A549 (cell line): ENCODE results near the gene TRAF7. TPM values are rescaled to one million over a fixed set of nuclear protein-coding genes. Genes with fewer than 3 reads are reported as not detected.
A peak's percentile ranks its signal among the peaks of the same experiment; 100 is the strongest.

Experiments used
- ATAC-seq, 2 experiments: fragments of 200-7000 bp in 1 of 2; fragments of >200 bp in 1 of 2; cut with Nextera tagmentation in 1 of 2; cut with Tn5 transposase in 1 of 2; 3 replicates each; pipeline versions ENCODE4 v1.8.0 to v1.9.1; 2018 to 2020; ENCODE audit warnings: mild to moderate bottlenecking in 1 of 2, moderate library complexity in 1 of 2
- CTCF ChIA-PET: fragments of 300-600 bp; sonication (Branson Sonifier 250); formaldehyde crosslinking; extraction: SDS; loops from one replicate; lab custom pipeline; 2021; ENCODE audit warnings: antibody characterized with exemption, inconsistent platforms; lab: Yijun Ruan, JAX
- POLR2A ChIA-PET: fragments of 350-600 bp; formaldehyde crosslinking; extraction: SDS; loops from one replicate; lab custom pipeline; 2021; ENCODE audit warnings: antibody characterized with exemption, inconsistent platforms; lab: Yijun Ruan, JAX
- DNase-seq, 2 experiments: peaks; one replicate each; pipeline versions ENCODE4 v3.0.0 to v3.0.0-alpha.2; 2011 to 2016; ENCODE audit warnings: low read depth in 1 of 2, low spot score in 1 of 2
- FAIRE-seq: peaks from 2 replicates; lab custom pipeline; 2011; peaks lifted over from hg19 to GRCh38; lab: Jason Lieb, UNC
- H3K27ac ChIP-seq, 2 experiments: fragments of >200 bp; sonication (Bioruptor Twin); formaldehyde crosslinking; 3 replicates each; pipeline ENCODE4 v1.5.1; 2016 to 2017
- H3K4me1 ChIP-seq: fragments of >200 bp; sonication (Bioruptor Twin); formaldehyde crosslinking; 3 replicates; pipeline ENCODE4 v1.6.1; 2016
- H3K4me2 ChIP-seq: fragments of >200 bp; sonication (Bioruptor Twin); formaldehyde crosslinking; 3 replicates; pipeline ENCODE4 v1.6.1; 2016
- H3K4me3 ChIP-seq: fragments of >200 bp; sonication (Bioruptor Twin); formaldehyde crosslinking; 3 replicates; pipeline ENCODE4 v1.5.1; 2016
- H3K9me3 ChIP-seq: fragments of >200 bp; sonication (Bioruptor Twin); formaldehyde crosslinking; 3 replicates; pipeline ENCODE4 v1.6.1; 2016
- ATOH8 ChIP-seq: fragments of 250-450 bp; sonication (Bioruptor Pico); IDR thresholded peaks from 2 replicates; pipeline ENCODE4 v1.5.0; 2020; ENCODE audit warnings: low read depth, mild to moderate bottlenecking, moderate library complexity
- CHD2 ChIP-seq: fragments of 150-350 bp; IDR thresholded peaks from 2 replicates; pipeline ENCODE4 v1.6.1; 2014; ENCODE audit warnings: low read length; ENCODE audit not compliant: partially characterized antibody
- ESRRA ChIP-seq: fragments of 150-350 bp; IDR thresholded peaks from 2 replicates; pipeline ENCODE4 v1.6.1; 2014; ENCODE audit warnings: mild to moderate bottlenecking, low read length, borderline replicate concordance
- FOSL2 ChIP-seq, 2 experiments: fragments of 450-650 bp in 1 of 2; fragments of >200 bp in 1 of 2; sonication (Bioruptor Twin) in 1 of 2; formaldehyde crosslinking; IDR thresholded peaks; 2 replicates each; pipeline versions ENCODE4 v1.5.0 to v1.6.1; 2016 to 2020; ENCODE audit warnings: mild to moderate bottlenecking in 1 of 2, moderate library complexity in 1 of 2
- GATA3 ChIP-seq: IDR thresholded peaks from 2 replicates; pipeline ENCODE4 v1.6.1; 2012; ENCODE audit warnings: borderline replicate concordance
- HDAC2 ChIP-seq: fragments of 200-600 bp; sonication (generic); IDR thresholded peaks from 2 replicates; pipeline ENCODE4 v1.6.1; 2016
- HES2 ChIP-seq: fragments of >200 bp; sonication (Bioruptor Twin); formaldehyde crosslinking; IDR thresholded peaks from 2 replicates; pipeline ENCODE4 v1.6.1; 2016
- HEYL ChIP-seq: fragments of 250-450 bp; sonication (Bioruptor Pico); IDR thresholded peaks from 2 replicates; pipeline ENCODE4 v1.8.0; 2021; ENCODE audit warnings: mild to moderate bottlenecking, moderate library complexity
- MAZ ChIP-seq: fragments of 150-350 bp; IDR thresholded peaks from 2 replicates; pipeline ENCODE4 v1.6.1; 2014; ENCODE audit warnings: antibody characterized with exemption, low read depth, low read length, borderline replicate concordance
- POLR2A ChIP-seq: IDR thresholded peaks from 2 replicates; pipeline ENCODE4 v1.6.1; 2012; ENCODE audit warnings: mild to moderate bottlenecking, low read length
- POLR2AphosphoS2 ChIP-seq: conservative IDR thresholded peaks from 2 replicates; pipeline ENCODE4 v1.6.1; 2012; ENCODE audit warnings: low read length, improper control_type of control experiment, inconsistent platforms
- RCOR1 ChIP-seq: fragments of 150-350 bp; IDR thresholded peaks from 2 replicates; pipeline ENCODE4 v1.6.1; 2014; ENCODE audit warnings: antibody characterized with exemption, low read length, low read depth
- RFX5 ChIP-seq: fragments of 450-650 bp; IDR thresholded peaks from 2 replicates; pipeline ENCODE4 v1.7.1; 2014; ENCODE audit warnings: antibody characterized with exemption, mild to moderate bottlenecking, moderate library complexity
- TFCP2L1 ChIP-seq: fragments of 250-450 bp; sonication (Bioruptor Pico); IDR thresholded peaks from 2 replicates; pipeline ENCODE4 v1.5.0; 2021; ENCODE audit warnings: mild to moderate bottlenecking
- ZNF302 ChIP-seq: fragments of 250-450 bp; sonication (Bioruptor Pico); IDR thresholded peaks from 2 replicates; pipeline ENCODE4 v1.9.0; 2021; ENCODE audit warnings: inconsistent platforms, mild to moderate bottlenecking, moderate library complexity
- WGBS: methylation state at CpG from one replicate; pipeline ENCODE4 v1.1.6; 2017; ENCODE audit errors: missing lambda C conversion rate; 5-methylcytosine and 5-hydroxymethylcytosine counted together
- polyA plus RNA-seq, 4 experiments: library from polyadenylated mRNA; depleted of rRNA in 3 of 4; stranded (reverse); fragments of >200 nt; fragmentation: RNase III in 1 of 4; extraction: RNeasy Plus Mini Kit Qiagen cat#74134 plus additional on column Dnase treatment in 1 of 4; gene quantifications; 2 replicates in 3 of 4; 3 replicates in 1 of 4; pipeline ENCODE4 v1.2.3, GENCODE V29; 2011 to 2017
- TF ChIP-seq, protein P1 (sequence below): fragments of 250-450 bp; sonication (Bioruptor Pico); IDR thresholded peaks from 2 replicates; pipeline ENCODE4 v1.5.0; 2021; ENCODE audit warnings: mild to moderate bottlenecking, moderate library complexity, borderline replicate concordance
- TF ChIP-seq, protein P2 (sequence below): fragments of >200 bp; sonication (Bioruptor Twin); formaldehyde crosslinking; IDR thresholded peaks from 3 replicates; pipeline ENCODE4 v1.5.1; 2016
- TF ChIP-seq, protein P3 (sequence below): fragments of 150-350 bp; IDR thresholded peaks from 2 replicates; pipeline ENCODE4 v1.6.1; 2014; ENCODE audit warnings: low read depth, mild to moderate bottlenecking, low read length

TRAF7 gene
- polyA plus RNA-seq, 2 of the 4 experiments (the other 2 are of a cell fraction): 31.9 to 50.0 TPM

GRCh38 chr16:2196981-2197511 is 41.5 kb downstream of the TRAF7 start:
- Histone ChIP-seq H3K9me3 (no peaks in the 10 kb centered on the region), H3K4me2 (peak overlapping the region; percentile 97), H3K4me3 (peak overlapping the region; percentile 58), H3K4me1 (peaks cover 18% of the 10 kb centered on the region), H3K27ac (peak overlapping the region; percentile 54 to 86; a peak in 4 of 6 replicates)
- ATAC-seq (no peak), FAIRE-seq (no peak), DNase-seq (no peak)
- 77% methylated on average over 16 of the region's 32 CpGs for WGBS
- no peak for TF ChIP-seq CHD2
- TF ChIP-seq, protein P1, sequence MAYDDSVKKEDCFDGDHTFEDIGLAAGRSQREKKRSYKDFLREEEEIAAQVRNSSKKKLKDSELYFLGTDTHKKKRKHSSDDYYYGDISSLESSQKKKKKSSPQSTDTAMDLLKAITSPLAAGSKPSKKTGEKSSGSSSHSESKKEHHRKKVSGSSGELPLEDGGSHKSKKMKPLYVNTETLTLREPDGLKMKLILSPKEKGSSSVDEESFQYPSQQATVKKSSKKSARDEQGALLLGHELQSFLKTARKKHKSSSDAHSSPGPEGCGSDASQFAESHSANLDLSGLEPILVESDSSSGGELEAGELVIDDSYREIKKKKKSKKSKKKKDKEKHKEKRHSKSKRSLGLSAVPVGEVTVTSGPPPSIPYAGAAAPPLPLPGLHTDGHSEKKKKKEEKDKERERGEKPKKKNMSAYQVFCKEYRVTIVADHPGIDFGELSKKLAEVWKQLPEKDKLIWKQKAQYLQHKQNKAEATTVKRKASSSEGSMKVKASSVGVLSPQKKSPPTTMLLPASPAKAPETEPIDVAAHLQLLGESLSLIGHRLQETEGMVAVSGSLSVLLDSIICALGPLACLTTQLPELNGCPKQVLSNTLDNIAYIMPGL (CRISPR knock-in tag): no peak
- no peak for TF ChIP-seq GATA3
- no peak for TF ChIP-seq HEYL (CRISPR knock-in tag)
- no peak for TF ChIP-seq ATOH8 (CRISPR knock-in tag)
- TF ChIP-seq ESRRA: no peak
- TF ChIP-seq HDAC2: no peak
- no peak for TF ChIP-seq MAZ
- TF ChIP-seq, protein P2, sequence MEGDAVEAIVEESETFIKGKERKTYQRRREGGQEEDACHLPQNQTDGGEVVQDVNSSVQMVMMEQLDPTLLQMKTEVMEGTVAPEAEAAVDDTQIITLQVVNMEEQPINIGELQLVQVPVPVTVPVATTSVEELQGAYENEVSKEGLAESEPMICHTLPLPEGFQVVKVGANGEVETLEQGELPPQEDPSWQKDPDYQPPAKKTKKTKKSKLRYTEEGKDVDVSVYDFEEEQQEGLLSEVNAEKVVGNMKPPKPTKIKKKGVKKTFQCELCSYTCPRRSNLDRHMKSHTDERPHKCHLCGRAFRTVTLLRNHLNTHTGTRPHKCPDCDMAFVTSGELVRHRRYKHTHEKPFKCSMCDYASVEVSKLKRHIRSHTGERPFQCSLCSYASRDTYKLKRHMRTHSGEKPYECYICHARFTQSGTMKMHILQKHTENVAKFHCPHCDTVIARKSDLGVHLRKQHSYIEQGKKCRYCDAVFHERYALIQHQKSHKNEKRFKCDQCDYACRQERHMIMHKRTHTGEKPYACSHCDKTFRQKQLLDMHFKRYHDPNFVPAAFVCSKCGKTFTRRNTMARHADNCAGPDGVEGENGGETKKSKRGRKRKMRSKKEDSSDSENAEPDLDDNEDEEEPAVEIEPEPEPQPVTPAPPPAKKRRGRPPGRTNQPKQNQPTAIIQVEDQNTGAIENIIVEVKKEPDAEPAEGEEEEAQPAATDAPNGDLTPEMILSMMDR: no peak
- no peak for TF ChIP-seq HES2
- CTCF ChIA-PET: interaction anchor here (0.5 to 5.0 kb wide), 3 partner anchors 20 to 217 kb away, joined by 3 to 33 read pairs (median 4); partner anchors contain the start of gene ECI1
- POLR2A ChIA-PET: interaction anchor here (1.5 kb wide), 1 partner anchor 42 kb away, joined by 3 read pairs; the partner anchor contains the start of gene TRAF7

DNA sequence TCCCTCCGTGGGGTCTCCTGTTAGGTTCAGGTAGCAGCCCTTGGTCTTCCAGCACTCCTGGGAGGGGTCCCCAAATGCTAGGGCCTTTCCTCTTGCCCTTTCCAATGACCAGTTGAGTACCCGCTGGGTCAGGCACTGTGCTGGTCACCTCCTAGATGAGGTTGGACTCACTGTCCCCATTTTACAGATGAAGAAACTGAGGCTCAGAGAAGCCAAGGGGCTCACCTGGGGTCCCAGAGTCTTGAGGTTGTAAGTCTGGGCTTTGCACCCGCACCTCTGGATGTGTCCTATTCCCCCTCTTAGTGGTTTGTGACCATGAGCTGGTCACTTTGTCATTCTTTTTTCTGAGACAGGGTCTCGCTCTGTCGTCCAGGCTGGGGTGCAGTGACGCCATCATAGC is 42.2 kb downstream of the TRAF7 start:
- no peak overlapping the region for H3K4me3 ChIP-seq
- ChIA-PET CTCF (interaction anchor here (1.3 to 5.0 kb wide), 2 partner anchors 20 to 54 kb away, joined by 4 to 33 read pairs; partner anchors contain the start of gene ECI1), POLR2A (interaction anchor here (1.5 kb wide), 1 partner anchor 42 kb away, joined by 3 read pairs; the partner anchor contains the start of gene TRAF7)
- FAIRE-seq: no peak
- no peak for ATAC-seq
- no peak for DNase-seq
- WGBS: 72% methylated on average over 6 of the region's 6 CpGs
- H3K4me1 ChIP-seq: peaks cover 18% of the 10 kb centered on the region
- no peak overlapping the region for H3K4me2 ChIP-seq
- H3K9me3 ChIP-seq: no peaks in the 10 kb centered on the region
- H3K27ac ChIP-seq: no peak overlapping the region
- TF ChIP-seq, protein P3, sequence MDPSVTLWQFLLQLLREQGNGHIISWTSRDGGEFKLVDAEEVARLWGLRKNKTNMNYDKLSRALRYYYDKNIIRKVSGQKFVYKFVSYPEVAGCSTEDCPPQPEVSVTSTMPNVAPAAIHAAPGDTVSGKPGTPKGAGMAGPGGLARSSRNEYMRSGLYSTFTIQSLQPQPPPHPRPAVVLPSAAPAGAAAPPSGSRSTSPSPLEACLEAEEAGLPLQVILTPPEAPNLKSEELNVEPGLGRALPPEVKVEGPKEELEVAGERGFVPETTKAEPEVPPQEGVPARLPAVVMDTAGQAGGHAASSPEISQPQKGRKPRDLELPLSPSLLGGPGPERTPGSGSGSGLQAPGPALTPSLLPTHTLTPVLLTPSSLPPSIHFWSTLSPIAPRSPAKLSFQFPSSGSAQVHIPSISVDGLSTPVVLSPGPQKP: no peak
- TF ChIP-seq TFCP2L1 (CRISPR knock-in tag): no peak
- no peak for TF ChIP-seq ZNF302 (CRISPR knock-in tag)
- no peak for TF ChIP-seq POLR2AphosphoS2
- TF ChIP-seq FOSL2 (IDR thresholded peaks at IDR 0.05): no peak
- TF ChIP-seq FOSL2 (CRISPR knock-in tag; IDR thresholded peaks at IDR 0.05): no peak
- TF ChIP-seq RCOR1: no peak
- no peak for TF ChIP-seq RFX5
- no peak for TF ChIP-seq POLR2A
